HUES64 (cell line): ENCODE data around the gene KRTAP3-2.

ENCODE experiments used
- H3K27ac ChIP-seq: 2 replicates; pipeline ENCODE4 v1.7.0; 2013; ENCODE audit warnings: low read depth, low read length, inconsistent platforms
- H3K27me3 ChIP-seq: 2 replicates; pipeline ENCODE4 v1.6.1; 2013; ENCODE audit warnings: mild to moderate bottlenecking, low read length; ENCODE audit not compliant: insufficient read depth
- H3K36me3 ChIP-seq: 2 replicates; pipeline ENCODE4 v1.6.1; 2013; ENCODE audit warnings: mild to moderate bottlenecking, low read length; ENCODE audit not compliant: insufficient read depth
- H3K4me1 ChIP-seq: 2 replicates; pipeline ENCODE4 v1.6.1; 2013; ENCODE audit warnings: mild to moderate bottlenecking, low read length, moderate library complexity; ENCODE audit not compliant: insufficient read depth
- H3K4me3 ChIP-seq: 2 replicates; pipeline ENCODE4 v1.5.1; 2013; ENCODE audit warnings: mild to moderate bottlenecking, low read length, moderate library complexity
- H3K9ac ChIP-seq: 2 replicates; pipeline ENCODE4 v1.6.1; 2013; ENCODE audit warnings: mild to moderate bottlenecking, low read depth, low read length
- H3K9me3 ChIP-seq: 2 replicates; pipeline ENCODE4 v1.6.1; 2013; ENCODE audit warnings: low read depth, low read length; ENCODE audit not compliant: insufficient read depth
- WGBS: fragments of 150-250, 120-280 bp; methylation state at CpG from one replicate; pipeline ENCODE4 v1.1.7; 2013; ENCODE audit warnings: missing lambda C conversion rate; 5-methylcytosine and 5-hydroxymethylcytosine counted together

KRTAP3-2 gene

GRCh38 chr17:41009301-41009760 lies 9.6 kb upstream of the KRTAP3-2 start:
- WGBS = 59% methylated on average over 4 of the region's 4 CpGs
- H3K4me1 ChIP-seq = peaks cover 17% of the 10 kb centered on the region
- H3K9ac ChIP-seq = no peak overlapping the region
- no peak overlapping the region for H3K27ac ChIP-seq
- H3K27me3 ChIP-seq = no peaks in the 10 kb centered on the region
- no peaks in the 10 kb centered on the region for H3K9me3 ChIP-seq
- H3K4me3 ChIP-seq = no peak overlapping the region
- no peaks in the 10 kb centered on the region for H3K36me3 ChIP-seq

- H3K27ac ChIP-seq = no peak within 1 kb of the TSS; the same call in 1 of the 2 replicates
- no peaks in the 10 kb centered on the region for H3K9me3 ChIP-seq
- 82% methylated on average over 6 of the region's 8 CpGs for WGBS
- H3K36me3 ChIP-seq = no peaks in the 10 kb centered on the region
- peaks cover 17% of the 10 kb centered on the region for H3K4me1 ChIP-seq
- no peak within 1 kb of the TSS for H3K4me3 ChIP-seq
- no peaks in the 10 kb centered on the region for H3K27me3 ChIP-seq
- no peak within 1 kb of the TSS for H3K9ac ChIP-seq
Measured at GRCh38 chr17:41008811-41009210, 9.1 kb upstream of the KRTAP3-2 start, which contains the start of gene KRTAP3-1. TSS of gene KRTAP3-1 (minus strand) at chr17:41009128. CDS start at chr17:41009074, 54 bp downstream.

GRCh38 chr17:41004397-41004796 lies 4.7 kb upstream of the KRTAP3-2 start:
- Histone ChIP-seq H3K9ac (no peak overlapping the region), H3K9me3 (no peaks in the 10 kb centered on the region), H3K36me3 (no peaks in the 10 kb centered on the region), H3K4me3 (no peak overlapping the region), H3K27ac (no peak overlapping the region), H3K4me1 (peaks cover 11% of the 10 kb centered on the region), H3K27me3 (no peaks in the 10 kb centered on the region)
- 91% methylated on average over 3 of the region's 3 CpGs for WGBS

- Histone ChIP-seq H3K27ac (no peak overlapping the region), H3K36me3 (no peaks in the 10 kb centered on the region), H3K9ac (no peak overlapping the region), H3K9me3 (no peaks in the 10 kb centered on the region), H3K27me3 (no peaks in the 10 kb centered on the region), H3K4me1 (peaks cover 6% of the 10 kb centered on the region), H3K4me3 (no peak overlapping the region)
- 90% methylated on average over 4 of the region's 4 CpGs for WGBS
Measured at GRCh38 chr17:41003926-41004325, 4.2 kb upstream of the KRTAP3-2 start.

- no peaks in the 10 kb centered on the region for H3K9me3 ChIP-seq
- WGBS = 78% methylated on average over 4 of the region's 5 CpGs
- no peaks in the 10 kb centered on the region for H3K4me1 ChIP-seq
- no peaks in the 10 kb centered on the region for H3K27me3 ChIP-seq
- no peak overlapping the region for H3K27ac ChIP-seq
- no peaks in the 10 kb centered on the region for H3K36me3 ChIP-seq
- H3K4me3 ChIP-seq = no peak overlapping the region
- H3K9ac ChIP-seq = no peak overlapping the region
Measured at GRCh38 chr17:41002814-41003213, 3.1 kb upstream of the KRTAP3-2 start.

GRCh38 chr17:41001795-41002194 lies 2.1 kb upstream of the KRTAP3-2 start:
- Histone ChIP-seq H3K36me3 (no peaks in the 10 kb centered on the region), H3K9me3 (no peaks in the 10 kb centered on the region), H3K27ac (no peak overlapping the region), H3K4me3 (no peak overlapping the region), H3K9ac (no peak overlapping the region), H3K4me1 (no peaks in the 10 kb centered on the region), H3K27me3 (no peaks in the 10 kb centered on the region)
- 92% methylated on average over 4 of the region's 4 CpGs for WGBS

GRCh38 chr17:40997361-40997760 lies 2.3 kb downstream of the KRTAP3-2 start:
- H3K4me1 ChIP-seq = no peaks in the 10 kb centered on the region
- H3K9me3 ChIP-seq = no peaks in the 10 kb centered on the region
- no peaks in the 10 kb centered on the region for H3K36me3 ChIP-seq
- no peak overlapping the region for H3K9ac ChIP-seq
- 85% methylated on average over 2 of the region's 2 CpGs for WGBS
- H3K4me3 ChIP-seq = no peak overlapping the region
- H3K27ac ChIP-seq = no peak overlapping the region
- H3K27me3 ChIP-seq = no peaks in the 10 kb centered on the region

- WGBS = 99% methylated on average over 3 of the region's 4 CpGs
- no peaks in the 10 kb centered on the region for H3K4me1 ChIP-seq
- H3K4me3 ChIP-seq = no peak overlapping the region
- no peaks in the 10 kb centered on the region for H3K9me3 ChIP-seq
- H3K36me3 ChIP-seq = no peaks in the 10 kb centered on the region
- H3K9ac ChIP-seq = no peak overlapping the region
- H3K27ac ChIP-seq = no peak overlapping the region
- H3K27me3 ChIP-seq = no peaks in the 10 kb centered on the region
Measured at GRCh38 chr17:40996829-40997228, 2.9 kb downstream of the KRTAP3-2 start.

GRCh38 chr17:40995116-40995515 lies 4.6 kb downstream of the KRTAP3-2 start:
- no peaks in the 10 kb centered on the region for H3K27me3 ChIP-seq
- no peaks in the 10 kb centered on the region for H3K4me1 ChIP-seq
- H3K4me3 ChIP-seq = no peak overlapping the region
- no CpG with 5 or more reads among the region's 1 CpG for WGBS
- H3K36me3 ChIP-seq = no peaks in the 10 kb centered on the region
- no peak overlapping the region for H3K27ac ChIP-seq
- H3K9me3 ChIP-seq = no peaks in the 10 kb centered on the region; the same call in 1 of the 2 replicates
- H3K9ac ChIP-seq = no peak overlapping the region

GRCh38 chr17:40993839-40994238 lies 5.9 kb downstream of the KRTAP3-2 start, which contains the start of gene KRTAP3-3:
TSS of gene KRTAP3-3 (minus strand) at chr17:40994164. CDS start at chr17:40994097, 67 bp downstream.
- H3K27me3 ChIP-seq = no peaks in the 10 kb centered on the region
- 74% methylated on average over 4 of the region's 4 CpGs for WGBS

GRCh38 chr17:40993084-40993483 lies 6.6 kb downstream of the KRTAP3-2 start:
- Histone ChIP-seq H3K9ac (no peak overlapping the region), H3K27me3 (no peaks in the 10 kb centered on the region), H3K4me1 (no peaks in the 10 kb centered on the region), H3K4me3 (no peak overlapping the region), H3K9me3 (no peaks in the 10 kb centered on the region; the same call in 1 of the 2 replicates), H3K36me3 (no peaks in the 10 kb centered on the region), H3K27ac (no peak overlapping the region)
- 92% methylated on average over 2 of the region's 2 CpGs for WGBS

More at GRCh38 chr17:40993839-40994238, 5.9 kb downstream of the KRTAP3-2 start, which contains the start of gene KRTAP3-3:
- Histone ChIP-seq H3K9ac (no peak within 1 kb of the TSS), H3K36me3 (no peaks in the 10 kb centered on the region), H3K27ac (no peak within 1 kb of the TSS), H3K4me1 (no peaks in the 10 kb centered on the region), H3K9me3 (no peaks in the 10 kb centered on the region; the same call in 1 of the 2 replicates), H3K4me3 (no peak within 1 kb of the TSS)

- 91% methylated on average over 3 of the region's 3 CpGs for WGBS
- no peak overlapping the region for H3K4me3 ChIP-seq
- no peak overlapping the region for H3K9ac ChIP-seq
- no peaks in the 10 kb centered on the region for H3K4me1 ChIP-seq
- no peaks in the 10 kb centered on the region for H3K27me3 ChIP-seq
- H3K36me3 ChIP-seq = no peaks in the 10 kb centered on the region
- no peaks in the 10 kb centered on the region; the same call in 1 of the 2 replicates for H3K9me3 ChIP-seq
- H3K27ac ChIP-seq = no peak overlapping the region
Measured at GRCh38 chr17:40992666-40993065, 7.0 kb downstream of the KRTAP3-2 start.
